Peyer's patch (tissue), 4 donors: Measurements from ENCODE around the gene GFY.

Experiments
- POLR2A ChIP-seq, 2 donors: fragments of 450-650 bp; IDR thresholded peaks; one replicate each; pipeline ENCODE4 v1.5.1; 2017; ENCODE audit warnings: antibody characterized with exemption in 2 of 2, mild to moderate bottlenecking in 2 of 2, moderate library complexity in 2 of 2
- TF ChIP-seq, protein P1 (sequence below), 6 experiments: fragments of 450-650 bp in 4 of 6; fragments of 200-600 bp in 2 of 6; sonication (generic) in 1 of 6; IDR thresholded peaks; one replicate each; pipeline ENCODE4 v1.5.1; 2017 to 2019; ENCODE audit warnings: antibody characterized with exemption in 6 of 6, mild to moderate bottlenecking in 3 of 6, moderate library complexity in 1 of 6

DNA sequence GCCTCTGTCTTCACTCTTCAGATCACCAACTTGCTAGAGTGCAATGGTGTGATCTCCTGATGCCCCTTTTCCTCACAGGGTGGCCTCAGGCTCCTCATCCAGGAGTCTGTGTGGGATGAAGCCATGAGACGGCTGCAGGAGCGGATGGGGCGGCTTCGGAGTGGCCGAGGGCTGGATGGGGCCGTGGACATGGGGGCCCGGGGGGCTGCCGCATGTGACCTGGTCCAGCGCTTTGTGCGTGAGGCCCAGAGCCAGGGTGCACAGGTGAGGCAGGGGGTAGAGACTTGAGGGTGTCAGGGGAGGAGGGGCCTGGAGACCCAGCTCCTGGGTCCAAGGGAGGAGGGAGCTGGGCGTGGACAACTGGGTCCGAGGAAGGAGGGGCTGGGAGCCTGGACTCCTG is 37.3 kb downstream of the GFY start:
- TF ChIP-seq, protein P1, sequence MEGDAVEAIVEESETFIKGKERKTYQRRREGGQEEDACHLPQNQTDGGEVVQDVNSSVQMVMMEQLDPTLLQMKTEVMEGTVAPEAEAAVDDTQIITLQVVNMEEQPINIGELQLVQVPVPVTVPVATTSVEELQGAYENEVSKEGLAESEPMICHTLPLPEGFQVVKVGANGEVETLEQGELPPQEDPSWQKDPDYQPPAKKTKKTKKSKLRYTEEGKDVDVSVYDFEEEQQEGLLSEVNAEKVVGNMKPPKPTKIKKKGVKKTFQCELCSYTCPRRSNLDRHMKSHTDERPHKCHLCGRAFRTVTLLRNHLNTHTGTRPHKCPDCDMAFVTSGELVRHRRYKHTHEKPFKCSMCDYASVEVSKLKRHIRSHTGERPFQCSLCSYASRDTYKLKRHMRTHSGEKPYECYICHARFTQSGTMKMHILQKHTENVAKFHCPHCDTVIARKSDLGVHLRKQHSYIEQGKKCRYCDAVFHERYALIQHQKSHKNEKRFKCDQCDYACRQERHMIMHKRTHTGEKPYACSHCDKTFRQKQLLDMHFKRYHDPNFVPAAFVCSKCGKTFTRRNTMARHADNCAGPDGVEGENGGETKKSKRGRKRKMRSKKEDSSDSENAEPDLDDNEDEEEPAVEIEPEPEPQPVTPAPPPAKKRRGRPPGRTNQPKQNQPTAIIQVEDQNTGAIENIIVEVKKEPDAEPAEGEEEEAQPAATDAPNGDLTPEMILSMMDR (IDR thresholded peaks at IDR 0.05) = no peak
- TF ChIP-seq POLR2A (IDR thresholded peaks at IDR 0.05) = no peak
